ENCODE results near the gene ZNF487. TPM values are rescaled to one million over a fixed set of nuclear protein-coding genes. Genes with fewer than 3 reads are reported as not detected.

Gene ZNF487
- total and polyA plus RNA-seq, 2 donors (not counting 1 experiment from before 2014, with no cell fraction given) = 4.0 TPM

GRCh38 chr10:43524434-43525247 is 87.7 kb downstream of the ZNF487 start:
- Histone ChIP-seq H3K79me2 (ENCODE audit: control insufficient read depth, insufficient read depth, low read length) (no peaks in the 10 kb centered on the region), H2AFZ (ENCODE audit: low read length) (no peak overlapping the region), H3K27ac (ENCODE audit: insufficient read depth, low read length) (no peak overlapping the region), H3K4me1 (ENCODE audit: control insufficient read depth, extremely low read depth, insufficient read depth, low read length) (no peaks in the 10 kb centered on the region), H3K4me2 (ENCODE audit: extremely low read depth, insufficient read depth, low read length) (no peak overlapping the region), H3K27me3 (ENCODE audit: control insufficient read depth, insufficient read depth, low read length) (no peaks in the 10 kb centered on the region), H3K9me3 (ENCODE audit: control insufficient read depth, insufficient read depth, low read depth, low read length) (no peaks in the 10 kb centered on the region), H3K4me3 (replicated peaks in 1 of 4; ENCODE audit: control extremely low read depth in 1 of 4, insufficient read depth in 1 of 4, low read depth in 3 of 4, low read length in 4 of 4) (no peak overlapping the region), H4K20me1 (ENCODE audit: control insufficient read depth, extremely low read depth, insufficient read depth, low read length) (no peaks in the 10 kb centered on the region), H3K36me3 (ENCODE audit: control insufficient read depth, insufficient read depth, low read length) (no peaks in the 10 kb centered on the region), H3K9ac (ENCODE audit: insufficient read depth, low read length) (no peak overlapping the region)
- DNase-seq (ENCODE audit: low read depth in 2 of 2) = peak in 1 of 2 donors; percentile 0
- TF ChIP-seq EZH2 (IDR thresholded peaks at IDR 0.05; ENCODE audit: low read length, missing control alignments) = no peak
- TF ChIP-seq CTCF (conservative IDR thresholded peaks at IDR 0.05 in 1 of 2, IDR thresholded peaks at IDR 0.05 in 1 of 2; ENCODE audit: low read depth in 1 of 2, low read length in 2 of 2) = no peak

Other genes starting within 250 kb of the ZNF487 start
- 6.2 and 9.2 TPM in 2 replicates for gene RASGEF1A, start 170.0 kb upstream of the ZNF487 start, total RNA-seq
- 0.41 and 1.8 TPM in 2 replicates for gene RASGEF1A, start 170.0 kb upstream of the ZNF487 start, polyA plus RNA-seq
- gene FXYD4, start 65.5 kb upstream of the ZNF487 start, total RNA-seq = not detected in 2 replicates
- gene FXYD4, start 65.5 kb upstream of the ZNF487 start, polyA plus RNA-seq = not detected in 2 replicates
- gene HNRNPF, start 27.9 kb upstream of the ZNF487 start, total RNA-seq = 217 and 293 TPM in 2 replicates
- gene HNRNPF, start 27.9 kb upstream of the ZNF487 start, polyA plus RNA-seq = 203 and 228 TPM in 2 replicates
- 6.2 and 7.8 TPM in 2 replicates for gene ZNF239, start 137.5 kb downstream of the ZNF487 start, total RNA-seq
- 3.8 and 5.4 TPM in 2 replicates for gene ZNF239, start 137.5 kb downstream of the ZNF487 start, polyA plus RNA-seq
- 3.3 and 3.5 TPM in 2 replicates for gene ZNF485, start 169.3 kb downstream of the ZNF487 start, total RNA-seq
- 1.4 and 1.8 TPM in 2 replicates for gene ZNF485, start 169.3 kb downstream of the ZNF487 start, polyA plus RNA-seq
- 60.1 and 61.9 TPM in 2 replicates for gene ZNF32, start 211.8 kb downstream of the ZNF487 start, total RNA-seq
- 30.6 and 31.2 TPM in 2 replicates for gene ZNF32, start 211.8 kb downstream of the ZNF487 start, polyA plus RNA-seq